H1 (cell line): ENCODE measurements around the gene RAPGEF1. TPM values are rescaled to one million over a fixed set of nuclear protein-coding genes. Genes with fewer than 3 reads are reported as not detected.
"Not testable (repeated sequence)": the region's sequence is repeated elsewhere in the genome, so short reads cannot be mapped to it uniquely, and the experiment has no call there.

Experiments
- CTCF ChIA-PET: fragments of 300-600 bp; sonication (Branson Sonifier 250); formaldehyde crosslinking; loops from one replicate; lab custom pipeline; 2021; ENCODE audit not compliant: partially characterized antibody; lab: Charles Lee
- POLR2A ChIA-PET: fragments of 300-600 bp; sonication (Branson Sonifier 250); formaldehyde crosslinking; loops from one replicate; lab custom pipeline; 2021; ENCODE audit warnings: inconsistent platforms; ENCODE audit not compliant: partially characterized antibody; lab: Charles Lee
- DNase-seq, 2 experiments: peaks; one replicate each; pipeline versions ENCODE4 v3.0.0 to v3.0.0-alpha.2; 2010 to 2022; ENCODE audit warnings: low spot score in 2 of 2, low read depth in 1 of 2, mixed read lengths in 1 of 2
- FAIRE-seq: peaks from 2 replicates; lab custom pipeline; 2011; peaks lifted over from hg19 to GRCh38; lab: Jason Lieb, UNC
- H2AFZ ChIP-seq: 2 replicates; pipeline ENCODE4 v1.8.1; 2012; ENCODE audit warnings: low read length, inconsistent platforms
- H2AK5ac ChIP-seq: 2 replicates; pipeline ENCODE4 v1.6.1; 2013; ENCODE audit warnings: low read depth, low read length
- H2BK120ac ChIP-seq: replicated peaks from 2 replicates; pipeline ENCODE3; 2013; ENCODE audit warnings: low read depth, low read length, inconsistent platforms
- H2BK12ac ChIP-seq: 2 replicates; pipeline ENCODE4 v1.6.1; 2013; ENCODE audit warnings: low read depth, low read length
- H2BK15ac ChIP-seq: 2 replicates; pipeline ENCODE4 v1.6.1; 2013; ENCODE audit warnings: low read length
- H2BK20ac ChIP-seq: 2 replicates; pipeline ENCODE4 v1.6.1; 2013; ENCODE audit warnings: low read length
- H2BK5ac ChIP-seq: 2 replicates; pipeline ENCODE4 v1.6.1; 2013; ENCODE audit warnings: low read depth, low read length
- H3K14ac ChIP-seq: 2 replicates; pipeline ENCODE4 v1.6.1; 2013; ENCODE audit warnings: inconsistent platforms; ENCODE audit not compliant: insufficient read length
- H3K18ac ChIP-seq: 2 replicates; pipeline ENCODE4 v1.6.1; 2013; ENCODE audit warnings: low read length; ENCODE audit errors: extremely low read depth
- H3K23ac ChIP-seq: 2 replicates; pipeline ENCODE4 v1.6.1; 2013; ENCODE audit warnings: inconsistent platforms; ENCODE audit not compliant: insufficient read length
- H3K23me2 ChIP-seq: 2 replicates; pipeline ENCODE4 v1.6.1; 2013; ENCODE audit warnings: low read depth, low read length
- H3K27ac ChIP-seq: 2 replicates; pipeline ENCODE4 v1.6.1; 2011; ENCODE audit warnings: low read depth, low read length, inconsistent platforms
- H3K27me3 ChIP-seq, 4 experiments: replicated peaks in 1 of 4; 1 replicate in 1 of 4; 2 replicates in 3 of 4; pipeline versions ENCODE4 v1.6.1 to v1.8.1; 2011 to 2013; ENCODE audit warnings: low read length in 3 of 4, mild to moderate bottlenecking in 3 of 4, inconsistent platforms in 2 of 4, mixed read lengths in 2 of 4, moderate library complexity in 1 of 4; ENCODE audit not compliant: control insufficient read depth in 3 of 4, insufficient read depth in 3 of 4; ENCODE audit errors: extremely low read depth in 1 of 4
- H3K36me3 ChIP-seq, 4 experiments: 2 replicates each; pipeline versions ENCODE4 v1.6.1 to v1.8.1; 2011 to 2013; ENCODE audit warnings: mild to moderate bottlenecking in 4 of 4, low read length in 3 of 4, moderate library complexity in 2 of 4, control low read depth in 1 of 4, inconsistent platforms in 1 of 4; ENCODE audit not compliant: insufficient read depth in 4 of 4, control insufficient read depth in 2 of 4
- H3K4ac ChIP-seq: replicated peaks from 2 replicates; pipeline ENCODE3; 2013; ENCODE audit warnings: low read length, low read depth, mixed read lengths, inconsistent platforms; ENCODE audit not compliant: insufficient read length
- H3K4me1 ChIP-seq, 4 experiments: replicated peaks in 1 of 4; 1 replicate in 1 of 4; 2 replicates in 3 of 4; pipeline versions ENCODE4 v1.6.1 to v1.8.1; 2011 to 2013; ENCODE audit warnings: low read length in 3 of 4, inconsistent platforms in 2 of 4, mixed read lengths in 1 of 4; ENCODE audit not compliant: insufficient read depth in 4 of 4, control insufficient read depth in 3 of 4
- H3K4me2 ChIP-seq, 2 experiments: 2 replicates each; pipeline versions ENCODE4 v1.6.1 to v1.8.1; 2011 to 2013; ENCODE audit warnings: low read depth in 2 of 2, low read length in 2 of 2, control low read depth in 1 of 2, inconsistent platforms in 1 of 2, mild to moderate bottlenecking in 1 of 2; ENCODE audit not compliant: insufficient read depth in 1 of 2
- H3K4me3 ChIP-seq, 4 experiments: fragments of 200-600, 300-600 bp in 1 of 4; sonication (generic), shearing (Covaris generic), sonication (Bioruptor Twin) in 1 of 4; 2 replicates each; pipeline versions ENCODE4 v1.5.1 to v1.8.1; 2011 to 2016; ENCODE audit warnings: low read length in 4 of 4, low read depth in 3 of 4, control low read depth in 2 of 4, inconsistent platforms in 2 of 4, mild to moderate bottlenecking in 2 of 4, mixed read lengths in 1 of 4, moderate library complexity in 1 of 4; ENCODE audit not compliant: insufficient read depth in 2 of 4; ENCODE audit errors: extremely low read depth in 1 of 4
- H3K56ac ChIP-seq: replicated peaks from 2 replicates; pipeline ENCODE3; 2013; ENCODE audit warnings: low read depth, mild to moderate bottlenecking, mixed read lengths, low read length, inconsistent platforms; ENCODE audit not compliant: insufficient read length
- H3K79me1 ChIP-seq: 2 replicates; pipeline ENCODE4 v1.6.1; 2013; ENCODE audit warnings: low read depth, low read length, control low read depth
- H3K79me2 ChIP-seq, 2 experiments: 2 replicates each; pipeline versions ENCODE4 v1.6.1 to v1.8.1; 2012 to 2013; ENCODE audit warnings: low read length in 2 of 2, mild to moderate bottlenecking in 2 of 2, inconsistent platforms in 1 of 2; ENCODE audit not compliant: insufficient read depth in 2 of 2, control insufficient read depth in 1 of 2
- H3K9ac ChIP-seq, 4 experiments: replicated peaks in 1 of 4; 1 replicate in 1 of 4; 2 replicates in 3 of 4; pipeline versions ENCODE4 v1.6.1 to v1.8.1; 2011 to 2013; ENCODE audit warnings: low read depth in 3 of 4, low read length in 3 of 4, control low read depth in 2 of 4, mild to moderate bottlenecking in 2 of 4, moderate library complexity in 2 of 4, inconsistent platforms in 1 of 4; ENCODE audit errors: extremely low read depth in 1 of 4
- H3K9me3 ChIP-seq, 2 experiments: 2 replicates each; pipeline versions ENCODE4 v1.6.1 to v1.8.1; 2012 to 2013; ENCODE audit warnings: mild to moderate bottlenecking in 2 of 2, moderate library complexity in 2 of 2, control low read depth in 1 of 2, inconsistent platforms in 1 of 2, low read depth in 1 of 2, low read length in 1 of 2, mixed read lengths in 1 of 2; ENCODE audit not compliant: insufficient read depth in 2 of 2
- H4K20me1 ChIP-seq, 2 experiments: replicated peaks in 1 of 2; 2 replicates each; pipeline versions ENCODE3 to v1.8.1; 2011 to 2013; ENCODE audit warnings: inconsistent platforms in 2 of 2, low read length in 2 of 2, mild to moderate bottlenecking in 1 of 2; ENCODE audit not compliant: insufficient read depth in 2 of 2, control insufficient read depth in 1 of 2
- H4K5ac ChIP-seq: 2 replicates; pipeline ENCODE4 v1.6.1; 2013; ENCODE audit warnings: low read length, low read depth, mixed read lengths, inconsistent platforms; ENCODE audit not compliant: insufficient read length
- H4K8ac ChIP-seq: 2 replicates; pipeline ENCODE4 v1.8.0; 2013; ENCODE audit warnings: mild to moderate bottlenecking, moderate library complexity, low read length, inconsistent platforms; ENCODE audit not compliant: insufficient read depth; ENCODE audit errors: extremely low read depth
- H4K91ac ChIP-seq: replicated peaks from 2 replicates; pipeline ENCODE3; 2013; ENCODE audit warnings: low read length, mixed read lengths, inconsistent platforms; ENCODE audit not compliant: insufficient read length
- WGBS, 2 experiments: shearing (Covaris generic) in 1 of 2; methylation state at CpG; one replicate each; pipeline versions ENCODE4 v1.1.6 to v1.1.7; 2013 to 2015; ENCODE audit warnings: low lambda C conversion rate in 2 of 2, mixed read lengths in 2 of 2, inconsistent platforms in 1 of 2, low coverage in 1 of 2, missing lambda C conversion rate in 1 of 2; ENCODE audit not compliant: insufficient replicate concordance in 2 of 2, insufficient coverage in 1 of 2, insufficient read length in 1 of 2; ENCODE audit errors: extremely low coverage in 1 of 2, missing lambda C conversion rate in 1 of 2; 5-methylcytosine and 5-hydroxymethylcytosine counted together
- polyA plus RNA-seq, 7 experiments: library from polyadenylated mRNA; depleted of rRNA in 3 of 7; stranded (reverse) in 5 of 7; unstranded in 2 of 7; fragments of >200 nt in 5 of 7; fragments of 200-250 nt in 2 of 7; gene quantifications; 1 replicate in 5 of 7; 2 replicates in 1 of 7; 4 replicates in 1 of 7; pipeline versions ENCODE4 v1.2.1 to v1.2.3, GENCODE V29; 2011 to 2013; ENCODE audit warnings: missing spikeins in 2 of 7, mixed read lengths in 2 of 7
- total RNA-seq: library from RNA; stranded (reverse); fragmentation: NEBNext Ultra II Directional; extraction: Animal tissue kit (Norgen Biotek cat#: 25700); gene quantifications from 2 replicates; pipeline ENCODE4 v1.2.1, GENCODE V29; 2021

The RAPGEF1 gene
- total and polyA plus RNA-seq, 2 of the 8 experiments (the other 6 are each of a cell fraction or from before 2014, with no cell fraction given): 29.7 to 78.9 TPM

GRCh38 chr9:131683094-131683493, 56.8 kb downstream of the RAPGEF1 start:
- H3K27me3 ChIP-seq, H2BK20ac ChIP-seq, H4K5ac ChIP-seq, H4K91ac ChIP-seq, H3K14ac ChIP-seq, H3K36me3 ChIP-seq, H3K4me2 ChIP-seq, H3K27ac ChIP-seq, H3K9me3 ChIP-seq, CTCF ChIA-PET, H2AK5ac ChIP-seq, H3K56ac ChIP-seq, H2BK15ac ChIP-seq, H3K4me3 ChIP-seq, H3K9ac ChIP-seq, H3K18ac ChIP-seq, H3K4ac ChIP-seq, H4K8ac ChIP-seq, H2BK12ac ChIP-seq, H2BK120ac ChIP-seq, H3K79me1 ChIP-seq, H3K23ac ChIP-seq, H4K20me1 ChIP-seq, DNase-seq, FAIRE-seq, H2AFZ ChIP-seq, H3K23me2 ChIP-seq, H2BK5ac ChIP-seq: not testable (repeated sequence)
- POLR2A ChIA-PET: interaction anchor here (1.0 to 1.9 kb wide), 2 partner anchors 9 to 11 kb away, joined by 3 to 4 read pairs; no protein-coding TSS in a partner anchor
- Histone ChIP-seq H3K4me1 (peaks cover 3 to 16% (median 14%) of the 10 kb centered on the region in 4 experiments), H3K79me2 (peaks cover 0 to 43% of the 10 kb centered on the region in 2 experiments; a peak in 3 of 4 replicates)
- 90% methylated on average over 4 of the region's 4 CpGs; no CpG with 5 or more reads in 1 of the 2 experiments for WGBS, 2 experiments
